DMS53 (cell line): Measurements from ENCODE around the gene LSAMP.

Experiments used
- DNase-seq: peaks from one replicate; lab custom pipeline; 2025; lab: John Stamatoyannopoulos, UW

LSAMP gene

GRCh38 chr3:116354382-116354781 lies 90.9 kb downstream of the LSAMP start:
- DNase-seq = no peak

GRCh38 chr3:116350119-116350733 lies 95.1 kb downstream of the LSAMP start:
- no peak for DNase-seq

GRCh38 chr3:116348216-116348615 lies 97.1 kb downstream of the LSAMP start:
- no peak for DNase-seq

- DNase-seq = no peak
Observed at GRCh38 chr3:116342499-116342898, 102.8 kb downstream of the LSAMP start.

- no peak for DNase-seq
Observed at GRCh38 chr3:116341899-116342298, 103.4 kb downstream of the LSAMP start.

GRCh38 chr3:116341381-116341780 lies 103.9 kb downstream of the LSAMP start:
- DNase-seq = no peak

GRCh38 chr3:116340680-116341216 lies 104.5 kb downstream of the LSAMP start:
- no peak for DNase-seq

- no peak for DNase-seq
Observed at GRCh38 chr3:116339441-116340028, 105.8 kb downstream of the LSAMP start.

- DNase-seq = no peak
Observed at GRCh38 chr3:116338713-116339112, 106.6 kb downstream of the LSAMP start.

- DNase-seq = no peak
Observed at GRCh38 chr3:116337229-116337628, 108.1 kb downstream of the LSAMP start.

GRCh38 chr3:116331380-116331779 lies 113.9 kb downstream of the LSAMP start:
- no peak for DNase-seq

GRCh38 chr3:116322750-116323375 lies 122.4 kb downstream of the LSAMP start:
- no peak for DNase-seq

GRCh38 chr3:116318370-116318769 lies 126.9 kb downstream of the LSAMP start:
- DNase-seq = no peak

GRCh38 chr3:116316771-116317170 lies 128.5 kb downstream of the LSAMP start:
- DNase-seq = no peak

- DNase-seq = no peak
Observed at GRCh38 chr3:116314476-116314875, 130.8 kb downstream of the LSAMP start.

GRCh38 chr3:116306720-116307119 lies 138.6 kb downstream of the LSAMP start:
- DNase-seq = peak; percentile 5

- no peak for DNase-seq
Observed at GRCh38 chr3:116306149-116306548, 139.1 kb downstream of the LSAMP start.

- DNase-seq = no peak
Observed at GRCh38 chr3:116302087-116302747, 143.1 kb downstream of the LSAMP start.

- DNase-seq = no peak
Observed at GRCh38 chr3:116301422-116301821, 143.9 kb downstream of the LSAMP start.

GRCh38 chr3:116300226-116300625 lies 145.1 kb downstream of the LSAMP start:
- no peak for DNase-seq

GRCh38 chr3:116299646-116300081 lies 145.6 kb downstream of the LSAMP start:
- no peak for DNase-seq

- DNase-seq = no peak
Observed at GRCh38 chr3:116298151-116298550, 147.1 kb downstream of the LSAMP start.

GRCh38 chr3:116291141-116291540 lies 154.1 kb downstream of the LSAMP start:
- DNase-seq = no peak
